ENCODE data around the gene MRPL45. TPM values are rescaled to one million over a fixed set of nuclear protein-coding genes. Genes with fewer than 3 reads are reported as not detected.

Gene MRPL45
- total RNA-seq, 4 donors from 2014 or later = 23.1 to 32.4 (median 28.7) TPM

DNA sequence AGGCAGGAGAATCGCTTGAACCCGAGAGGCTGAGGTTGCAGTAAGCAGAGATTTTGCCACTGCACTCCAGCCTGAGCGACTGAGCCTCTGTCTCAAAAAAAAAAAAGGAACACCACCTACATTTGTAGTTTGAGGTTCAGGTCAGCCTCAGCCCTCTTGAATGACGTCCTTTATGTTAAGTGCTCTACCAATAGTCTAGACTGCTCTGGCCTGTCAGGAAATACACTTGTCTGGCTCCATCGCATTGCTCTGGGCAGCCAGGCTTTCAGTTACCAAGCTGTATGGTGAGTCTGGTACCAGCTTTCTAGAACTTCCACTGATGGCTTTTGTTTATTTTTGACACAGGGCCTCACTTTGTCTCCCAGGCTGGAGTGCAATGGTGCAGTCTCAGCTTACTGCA, 66.0 kb downstream of the MRPL45 start:
- Histone ChIP-seq H3K36me3 (peaks cover 0 to 64% of the 10 kb centered on the region in 2 donors), H3K4me1 (peaks cover 0 to 28% (median 9%) of the 10 kb centered on the region in 3 donors), H3K9me3 (no peaks in the 10 kb centered on the region), H3K4me3 (no peak overlapping the region), H3K27me3 (no peaks in the 10 kb centered on the region), H3K27ac (no peak overlapping the region)
- TF ChIP-seq POLR2A (IDR thresholded peaks at IDR 0.05) (no peak), POLR2AphosphoS5 (IDR thresholded peaks at IDR 0.05) (no peak), EP300 (IDR thresholded peaks at IDR 0.05) (no peak), CTCF (IDR thresholded peaks at IDR 0.05) (no peak)
- 88 to 95% methylated on average over 3 to 5 of the region's 5 CpGs for WGBS, 2 donors (ENCODE audit: low coverage in 1 of 2)
- ATAC-seq = no peak

DNA sequence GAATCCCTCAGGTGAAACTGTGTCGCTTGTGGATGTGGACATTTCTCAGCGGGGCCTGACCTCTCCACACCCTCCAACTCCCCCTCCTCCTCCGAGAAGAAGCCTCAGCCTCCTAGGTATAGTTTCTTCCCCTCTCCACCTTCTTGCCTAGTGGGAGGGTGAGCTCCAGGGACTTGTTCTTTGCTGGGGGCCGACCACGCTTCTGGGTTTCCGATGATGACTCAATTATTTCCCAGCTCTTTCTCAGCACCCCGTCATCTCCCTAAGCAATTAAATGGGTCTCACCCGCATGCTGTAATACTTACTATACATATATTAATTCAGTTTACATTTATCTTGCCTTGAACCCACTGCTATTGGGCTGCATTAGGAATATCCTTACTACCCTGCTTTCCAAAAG, 67.8 kb downstream of the MRPL45 start:
- WGBS, 2 donors (ENCODE audit: low coverage in 1 of 2) = 88% methylated on average over 3 to 6 of the region's 8 CpGs
- H3K36me3 ChIP-seq = peaks cover 0 to 82% of the 10 kb centered on the region in 2 donors

DNA sequence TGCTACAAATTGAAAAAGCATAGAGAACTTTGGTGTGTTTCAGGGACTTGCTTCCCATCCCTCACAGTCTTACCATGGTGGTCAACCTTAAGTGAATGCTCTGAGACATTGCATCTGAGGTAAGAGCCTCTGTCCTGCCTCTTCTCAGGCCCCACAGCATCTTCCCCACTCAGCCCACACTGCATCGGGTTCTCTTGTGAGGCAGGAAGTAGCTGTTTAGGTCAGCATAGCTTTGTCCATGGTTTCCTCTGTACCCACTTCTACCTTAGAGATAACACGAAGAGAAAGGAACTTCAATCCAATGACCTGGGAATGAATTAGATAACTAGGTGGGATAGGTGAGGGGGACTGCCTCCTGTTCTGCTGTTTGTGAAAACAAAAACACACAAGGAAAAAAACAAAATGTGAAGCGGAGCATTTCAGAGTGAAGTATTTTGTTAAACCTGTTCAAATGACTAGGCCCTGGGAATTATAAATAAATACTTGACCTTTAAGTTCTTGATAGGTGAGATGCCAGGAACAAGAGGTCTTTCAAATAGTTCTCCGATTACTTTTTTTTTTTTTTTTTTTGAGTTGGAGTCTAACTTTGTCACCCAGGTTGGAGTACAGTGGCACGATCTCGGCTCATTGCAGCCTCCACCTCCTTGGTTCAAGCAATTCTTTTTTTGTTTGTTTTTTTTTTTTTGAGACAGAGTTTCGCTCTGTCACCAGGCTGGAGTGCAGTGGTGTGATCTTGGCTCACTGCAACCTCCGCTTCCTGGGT, 72.3 kb downstream of the MRPL45 start:
- no peaks in the 10 kb centered on the region for H3K27me3 ChIP-seq
- no peak overlapping the region for H3K4me3 ChIP-seq
- no peak for ATAC-seq
- H3K36me3 ChIP-seq = peaks cover 0 to 97% of the 10 kb centered on the region in 2 donors
- H3K9me3 ChIP-seq = no peaks in the 10 kb centered on the region
- WGBS, 2 donors (ENCODE audit: low coverage in 1 of 2) = 84 to 91% methylated on average over 7 of the region's 8 CpGs
- no peaks in the 10 kb centered on the region for H3K4me1 ChIP-seq
- no peak overlapping the region for H3K27ac ChIP-seq
- TF ChIP-seq POLR2AphosphoS5 (IDR thresholded peaks at IDR 0.05) (no peak), POLR2A (IDR thresholded peaks at IDR 0.05) (no peak), EP300 (IDR thresholded peaks at IDR 0.05) (no peak), CTCF (IDR thresholded peaks at IDR 0.05) (no peak)

More for the DNA sequence above, 67.8 kb downstream of the MRPL45 start:
- TF ChIP-seq CTCF (IDR thresholded peaks at IDR 0.05) (no peak), POLR2A (IDR thresholded peaks at IDR 0.05) (no peak), EP300 (IDR thresholded peaks at IDR 0.05) (no peak), POLR2AphosphoS5 (IDR thresholded peaks at IDR 0.05) (no peak)
- Histone ChIP-seq H3K27me3 (no peaks in the 10 kb centered on the region), H3K9me3 (no peaks in the 10 kb centered on the region), H3K4me3 (no peak overlapping the region), H3K4me1 (peaks cover 0 to 11% (median 0%) of the 10 kb centered on the region in 3 donors), H3K27ac (no peak overlapping the region)
- ATAC-seq = no peak

Other genes starting within 250 kb of the MRPL45 start
- not detected for gene TBC1D3C, start 228.5 kb upstream of the MRPL45 start, total RNA-seq
- not detected for gene TBC1D3E, start 169.2 kb upstream of the MRPL45 start, total RNA-seq
- not detected for gene TBC1D3, start 104.6 kb upstream of the MRPL45 start, total RNA-seq
- gene GPR179, start 46.8 kb downstream of the MRPL45 start, total RNA-seq = under 1 TPM in 2 of 4 donors, not detected in 2; 0.08 to 0.13 TPM
- gene SOCS7, start 54.7 kb downstream of the MRPL45 start, total RNA-seq = 10 to 100 TPM; 13.2 to 19.1 (median 15.7) TPM
- 100 to 1,000 TPM in 1 of 4 donors, 10 to 100 TPM in 3; 45.3 to 132 (median 82.8) TPM for gene ARHGAP23, start 131.3 kb downstream of the MRPL45 start, total RNA-seq